ENCODE measurements around the gene HOPX.

DNA sequence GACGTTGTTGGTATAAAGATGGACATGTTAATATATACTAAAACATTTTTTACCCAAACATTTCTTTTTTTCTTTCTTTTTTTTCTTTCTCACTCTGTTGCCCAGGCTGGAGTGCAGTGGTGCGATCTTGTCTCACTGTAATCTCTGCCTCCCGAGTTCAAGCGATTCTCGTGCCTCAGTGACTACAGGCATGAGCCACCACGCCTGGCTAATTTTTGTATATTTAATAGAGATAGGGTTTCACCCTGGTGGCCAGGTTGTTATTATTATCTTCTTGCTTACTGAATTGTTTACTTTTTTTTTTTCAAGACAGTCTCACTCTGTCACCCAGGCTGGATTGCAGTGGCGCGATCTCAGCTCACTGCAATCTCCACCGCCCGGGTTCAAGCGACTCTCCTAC is 68.8 kb downstream of the HOPX start:
- no peak for TF ChIP-seq POLR2A (IDR thresholded peaks at IDR 0.05)
- TF ChIP-seq, protein P1, sequence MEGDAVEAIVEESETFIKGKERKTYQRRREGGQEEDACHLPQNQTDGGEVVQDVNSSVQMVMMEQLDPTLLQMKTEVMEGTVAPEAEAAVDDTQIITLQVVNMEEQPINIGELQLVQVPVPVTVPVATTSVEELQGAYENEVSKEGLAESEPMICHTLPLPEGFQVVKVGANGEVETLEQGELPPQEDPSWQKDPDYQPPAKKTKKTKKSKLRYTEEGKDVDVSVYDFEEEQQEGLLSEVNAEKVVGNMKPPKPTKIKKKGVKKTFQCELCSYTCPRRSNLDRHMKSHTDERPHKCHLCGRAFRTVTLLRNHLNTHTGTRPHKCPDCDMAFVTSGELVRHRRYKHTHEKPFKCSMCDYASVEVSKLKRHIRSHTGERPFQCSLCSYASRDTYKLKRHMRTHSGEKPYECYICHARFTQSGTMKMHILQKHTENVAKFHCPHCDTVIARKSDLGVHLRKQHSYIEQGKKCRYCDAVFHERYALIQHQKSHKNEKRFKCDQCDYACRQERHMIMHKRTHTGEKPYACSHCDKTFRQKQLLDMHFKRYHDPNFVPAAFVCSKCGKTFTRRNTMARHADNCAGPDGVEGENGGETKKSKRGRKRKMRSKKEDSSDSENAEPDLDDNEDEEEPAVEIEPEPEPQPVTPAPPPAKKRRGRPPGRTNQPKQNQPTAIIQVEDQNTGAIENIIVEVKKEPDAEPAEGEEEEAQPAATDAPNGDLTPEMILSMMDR (IDR thresholded peaks at IDR 0.05): no peak
